Stimulated activated CD4-positive, alpha-beta T cell treated with anti-CD3 and anti-CD28 coated beads, TNF-alpha, amount 100 ng/mL, for 24 hours (primary cell): Measurements from ENCODE around the gene ANKRD34A.

Source experiments
- DNase-seq, 3 experiments: peaks; one replicate each; pipeline ENCODE4 v3.0.0-alpha.2; 2020; ENCODE audit warnings: low read depth in 3 of 3

ANKRD34A gene

GRCh38 chr1:145991735-145992412 lies 27.5 kb upstream of the ANKRD34A start:
- DNase-seq = no peak

GRCh38 chr1:145990249-145990855 lies 26.0 kb upstream of the ANKRD34A start:
- no peak for DNase-seq

- DNase-seq = no peak
These were observed 24.4 kb upstream of the ANKRD34A start for GRCh38 chr1:145988773-145989172.

- no peak for DNase-seq
These were observed 23.6 kb upstream of the ANKRD34A start for GRCh38 chr1:145987926-145988325.

DNA sequence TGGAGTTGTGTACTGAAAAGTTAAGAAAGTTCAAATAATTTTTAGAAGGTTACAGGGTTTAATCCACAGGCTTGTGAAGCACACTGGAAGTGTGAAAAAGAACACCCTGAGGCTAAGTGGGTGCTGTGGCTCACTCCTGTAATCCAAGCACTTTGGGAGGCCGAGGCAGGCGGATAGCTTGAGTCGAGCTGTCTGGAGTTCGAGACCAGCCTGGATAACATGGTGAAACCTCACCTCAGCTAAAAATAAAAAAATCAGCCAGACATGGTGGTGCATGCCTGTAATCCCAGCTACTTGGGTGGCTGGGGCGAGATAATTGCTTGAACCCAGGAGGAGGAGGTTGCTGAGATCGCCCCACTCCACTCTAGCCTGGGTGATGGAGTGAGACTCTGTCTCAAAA lies 22.2 kb upstream of the ANKRD34A start:
- DNase-seq = no peak

DNA sequence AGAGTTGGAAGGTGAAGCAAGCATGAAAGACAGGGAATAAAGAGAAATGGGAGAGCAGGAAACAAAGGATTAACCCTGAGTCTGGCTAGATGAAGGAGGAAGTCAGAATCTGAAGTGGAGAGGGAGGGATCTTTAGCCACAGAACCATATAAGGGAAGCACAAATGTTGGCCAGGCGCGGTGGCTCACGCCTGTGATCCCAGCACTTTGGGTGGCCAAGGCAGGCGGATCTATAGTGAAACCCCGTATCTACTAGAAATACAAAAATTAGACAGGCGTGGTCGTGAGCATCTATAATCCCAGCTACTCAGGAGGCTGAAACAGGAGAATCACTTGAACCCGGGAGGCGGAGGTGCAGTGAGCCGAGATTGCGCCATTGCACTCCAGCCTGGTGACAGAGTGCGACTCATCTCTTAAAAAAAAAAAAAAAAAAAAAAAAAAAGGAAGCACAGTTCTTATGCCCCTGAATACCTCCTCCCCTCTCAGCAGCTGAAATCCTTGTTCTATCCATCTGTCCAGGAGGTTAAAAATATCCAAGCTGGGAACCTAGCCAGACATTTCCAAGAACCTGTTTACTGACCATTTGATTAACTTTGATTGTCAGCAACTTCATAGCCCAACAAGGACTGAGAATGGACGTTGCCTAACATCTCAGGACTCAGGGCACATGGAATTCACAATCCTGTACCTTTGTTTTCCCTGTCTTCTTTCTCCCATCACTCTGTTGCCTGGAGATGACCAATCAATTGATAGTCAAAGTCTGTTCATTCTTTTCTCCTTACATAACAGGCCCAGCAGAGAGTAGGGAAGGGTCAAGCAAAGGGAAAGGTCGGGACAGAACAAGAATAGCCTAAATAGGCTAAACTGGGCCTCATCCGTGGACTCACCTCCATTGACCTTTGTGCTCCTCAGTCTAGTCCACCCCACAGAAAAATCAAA lies 21.4 kb upstream of the ANKRD34A start:
- no peak for DNase-seq

- DNase-seq = no peak
These were observed 20.7 kb upstream of the ANKRD34A start for GRCh38 chr1:145985129-145985501.

DNA sequence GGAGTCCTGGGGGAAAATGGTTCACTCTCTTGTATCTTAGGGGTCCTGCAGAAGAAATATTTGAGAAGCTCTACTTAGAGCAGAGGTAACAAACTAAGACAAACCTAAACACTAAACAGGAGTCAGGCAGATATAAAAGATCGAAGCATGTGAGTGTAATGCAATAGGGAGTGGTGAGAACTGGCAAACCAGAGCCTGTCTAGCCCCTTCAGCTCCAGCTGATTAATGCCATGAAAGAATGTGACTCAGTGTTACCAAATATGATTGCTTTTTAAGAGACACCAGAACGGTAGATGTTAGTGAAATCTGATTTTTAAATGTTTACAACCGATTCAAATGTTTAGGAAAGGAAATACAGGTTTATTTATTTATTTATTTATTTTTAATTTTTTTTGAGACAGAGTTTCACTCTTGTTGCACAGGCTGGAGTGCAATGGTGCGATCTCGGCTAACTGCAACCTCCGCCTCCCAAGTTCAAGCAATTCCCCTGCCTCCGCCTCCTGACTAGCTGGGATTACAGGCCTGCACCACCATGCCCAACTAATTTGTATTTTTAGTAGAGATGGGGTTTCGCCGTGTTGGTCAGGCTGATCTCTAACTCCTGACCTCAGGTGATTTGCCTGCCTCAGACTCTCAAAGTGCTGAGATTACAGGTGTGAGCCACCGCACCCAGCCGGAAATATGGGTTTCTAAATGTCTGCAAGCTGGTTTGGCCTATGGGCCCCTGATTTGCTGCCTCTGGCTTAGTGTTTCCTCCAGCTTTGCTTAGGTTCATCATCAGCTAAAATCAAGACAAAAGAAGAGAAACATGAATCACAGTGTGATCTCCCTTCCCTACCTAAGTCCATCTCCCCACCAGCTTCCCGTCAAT lies 19.8 kb upstream of the ANKRD34A start:
- DNase-seq = no peak

- DNase-seq = no peak
These were observed 18.9 kb upstream of the ANKRD34A start for GRCh38 chr1:145983206-145983675.

- DNase-seq = no peak
These were observed 17.8 kb upstream of the ANKRD34A start for GRCh38 chr1:145982010-145982723.

GRCh38 chr1:145980457-145980994 lies 16.2 kb upstream of the ANKRD34A start:
- DNase-seq = no peak

- no peak for DNase-seq
These were observed 15.5 kb upstream of the ANKRD34A start for GRCh38 chr1:145979746-145980456.

- peak; percentile 60 to 77 (median 66) for DNase-seq
These were observed 14.7 kb upstream of the ANKRD34A start for GRCh38 chr1:145978854-145979745.

- no peak for DNase-seq
These were observed 14.1 kb upstream of the ANKRD34A start for GRCh38 chr1:145978471-145978853.

DNA sequence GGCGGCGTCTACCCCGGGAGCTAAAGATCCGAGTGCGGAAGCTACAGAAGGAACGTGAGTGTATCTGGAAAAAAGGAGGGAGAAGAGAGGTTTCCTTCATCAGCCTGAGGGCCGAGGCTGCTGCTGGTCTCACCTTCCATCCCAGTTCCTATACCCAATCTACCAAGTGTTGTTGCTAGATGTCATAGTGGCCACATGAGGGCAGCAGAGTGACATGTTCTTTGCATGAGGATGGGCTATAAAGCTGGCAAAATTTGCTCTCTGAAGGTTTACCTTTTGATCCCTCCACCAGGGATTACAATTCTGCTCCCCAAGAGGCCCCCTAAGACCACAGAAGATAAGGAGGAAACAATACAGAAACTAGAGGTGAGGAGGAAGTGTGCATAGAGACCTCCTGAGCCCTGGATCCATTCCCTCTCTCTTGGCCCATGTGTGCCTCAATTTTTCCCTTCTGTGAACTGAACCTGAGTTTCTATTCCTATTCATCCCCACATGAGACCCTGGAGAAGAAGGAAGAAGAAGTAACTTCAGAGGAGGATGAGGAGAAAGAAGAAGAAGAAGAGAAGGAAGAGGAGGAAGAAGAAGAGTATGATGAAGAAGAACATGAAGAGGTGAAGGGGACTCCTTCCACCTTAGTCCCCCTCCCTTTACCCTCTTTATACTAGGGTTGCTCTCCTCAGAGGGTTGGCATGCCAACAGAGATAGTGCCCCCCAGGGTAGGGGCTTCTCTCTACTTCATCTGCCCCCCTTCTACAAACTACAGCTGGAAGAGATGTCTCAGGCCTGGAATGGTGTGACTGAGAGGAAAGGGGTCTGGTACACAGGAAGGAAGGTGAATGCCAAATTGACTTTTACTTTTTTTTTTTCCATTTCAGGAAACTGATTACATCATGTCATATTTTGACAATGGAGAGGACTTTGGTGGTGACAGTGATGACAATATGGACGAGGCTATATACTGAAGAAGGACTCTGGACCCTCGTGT lies 13.4 kb upstream of the ANKRD34A start:
- DNase-seq = peak in 2 of 3 experiments; percentile 58 to 61

- no peak for DNase-seq
These were observed 12.6 kb upstream of the ANKRD34A start for GRCh38 chr1:145977016-145977415.

DNA sequence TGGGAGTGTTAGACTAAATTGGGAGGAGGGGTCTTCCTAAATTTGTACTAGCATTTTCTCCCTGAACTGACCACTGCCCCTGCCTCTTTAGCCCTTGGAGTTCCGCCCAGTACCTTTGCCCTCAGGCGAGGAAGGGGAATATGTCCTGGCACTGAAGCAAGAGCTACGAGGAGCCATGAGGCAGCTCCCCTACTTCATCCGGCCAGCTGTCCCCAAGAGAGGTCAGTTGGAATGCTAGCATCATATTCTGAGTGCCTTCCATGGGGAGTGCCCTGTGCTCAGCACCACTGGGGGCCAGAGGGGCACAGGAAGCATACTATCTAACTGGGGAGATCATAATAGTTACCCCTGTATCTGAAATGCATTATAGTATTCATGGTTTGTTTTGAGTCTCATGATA lies 10.8 kb upstream of the ANKRD34A start:
- no peak for DNase-seq

DNA sequence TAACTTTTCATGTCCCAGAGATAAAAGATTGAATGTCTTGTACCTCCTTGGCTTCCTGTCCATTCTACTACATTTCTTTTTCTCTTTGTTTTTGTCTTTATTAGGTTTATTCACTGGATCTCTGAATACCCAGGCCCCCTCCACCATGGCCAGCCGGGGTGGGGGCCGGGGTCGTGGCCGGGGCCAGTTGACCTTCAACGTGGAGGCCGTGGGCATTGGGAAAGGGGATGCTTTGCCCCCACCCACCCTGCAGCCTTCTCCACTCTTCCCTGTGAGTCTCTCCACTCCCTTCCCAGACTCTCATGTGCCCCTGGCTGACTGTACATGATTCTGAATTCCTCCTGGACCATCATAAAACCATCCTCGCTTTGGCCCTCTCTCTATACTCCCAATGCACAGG lies 10.3 kb upstream of the ANKRD34A start:
- no peak for DNase-seq
